SW480 (cell line): ENCODE measurements around the gene DGLUCY.
"Not testable (repeated sequence)": the region's sequence is repeated elsewhere in the genome, so short reads cannot be mapped to it uniquely, and the experiment has no call there.

Experiments
- DNase-seq: peaks from one replicate; pipeline ENCODE4 v3.0.0-alpha.2; 2016; ENCODE audit warnings: low spot score

Gene DGLUCY, protein sequence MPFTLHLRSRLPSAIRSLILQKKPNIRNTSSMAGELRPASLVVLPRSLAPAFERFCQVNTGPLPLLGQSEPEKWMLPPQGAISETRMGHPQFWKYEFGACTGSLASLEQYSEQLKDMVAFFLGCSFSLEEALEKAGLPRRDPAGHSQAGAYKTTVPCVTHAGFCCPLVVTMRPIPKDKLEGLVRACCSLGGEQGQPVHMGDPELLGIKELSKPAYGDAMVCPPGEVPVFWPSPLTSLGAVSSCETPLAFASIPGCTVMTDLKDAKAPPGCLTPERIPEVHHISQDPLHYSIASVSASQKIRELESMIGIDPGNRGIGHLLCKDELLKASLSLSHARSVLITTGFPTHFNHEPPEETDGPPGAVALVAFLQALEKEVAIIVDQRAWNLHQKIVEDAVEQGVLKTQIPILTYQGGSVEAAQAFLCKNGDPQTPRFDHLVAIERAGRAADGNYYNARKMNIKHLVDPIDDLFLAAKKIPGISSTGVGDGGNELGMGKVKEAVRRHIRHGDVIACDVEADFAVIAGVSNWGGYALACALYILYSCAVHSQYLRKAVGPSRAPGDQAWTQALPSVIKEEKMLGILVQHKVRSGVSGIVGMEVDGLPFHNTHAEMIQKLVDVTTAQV

GRCh38 chr14:91113829-91114078, at the start of gene DGLUCY:
Gene DGLUCY, plus strand, starts transcription at chr14:91114073. Its CDS starts 46,222 bp downstream, at chr14:91160295.
- DNase-seq: peak; percentile 81

DNA sequence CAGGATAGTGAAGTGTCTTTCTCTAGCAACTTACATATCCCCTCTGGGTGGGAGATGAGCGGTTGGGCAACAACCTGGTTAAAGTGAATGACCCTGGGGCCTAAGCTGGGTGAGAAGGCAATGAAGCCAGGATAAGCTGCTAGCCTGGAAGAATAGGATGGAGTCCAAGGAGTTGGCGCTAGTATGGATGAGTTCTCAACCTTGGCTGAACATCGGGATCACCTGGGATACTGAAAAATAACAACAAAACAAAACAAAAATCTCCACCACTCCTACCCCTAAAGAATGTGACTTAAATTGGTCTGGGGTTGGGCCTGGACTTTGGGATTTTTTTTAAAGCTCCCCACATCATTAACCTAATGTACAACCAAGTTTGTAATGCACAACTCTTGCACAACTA, 48.6 kb upstream of the DGLUCY start:
- DNase-seq: no peak

DNA sequence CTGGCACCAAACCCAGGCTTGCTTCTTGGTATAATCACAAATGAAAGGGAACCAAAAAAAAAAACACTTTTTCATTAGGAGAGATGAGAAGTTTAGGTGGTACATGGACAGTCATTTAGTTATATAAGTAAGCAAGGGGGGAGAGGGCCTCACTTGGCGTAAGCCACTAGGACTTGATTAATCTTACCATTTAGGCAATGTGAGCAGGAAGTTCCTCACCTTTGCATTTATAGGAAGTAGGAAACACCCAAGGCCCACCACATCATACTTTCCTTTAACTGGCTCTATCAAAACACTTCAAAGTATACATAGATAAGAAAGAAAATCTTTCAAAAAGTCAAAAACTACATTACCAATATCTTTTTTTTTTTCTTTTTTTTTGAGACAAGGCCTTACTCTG, 46.7 kb upstream of the DGLUCY start:
- DNase-seq: no peak

DNA sequence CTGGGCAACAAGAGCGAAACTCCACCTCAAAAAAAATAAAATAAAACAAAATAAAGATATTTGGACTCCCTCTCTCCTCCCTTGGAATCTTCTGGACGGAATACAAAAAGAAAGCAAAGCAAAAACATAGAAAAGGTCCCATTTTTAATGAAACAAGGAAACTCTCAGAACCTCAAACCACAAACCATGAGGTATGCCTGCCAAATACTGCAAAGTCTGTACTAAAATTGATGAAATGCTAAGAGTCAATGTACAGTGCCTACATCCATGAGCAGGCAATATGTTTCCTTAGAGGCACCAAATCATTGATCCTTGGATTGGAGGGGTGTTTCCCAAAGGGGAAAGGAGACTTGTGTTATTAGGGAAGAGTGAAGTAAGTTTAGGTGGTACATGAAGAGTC, 45.2 kb upstream of the DGLUCY start:
- DNase-seq: no peak

GRCh38 chr14:91070572-91070971, 43.3 kb upstream of the DGLUCY start:
- no peak for DNase-seq

DNA sequence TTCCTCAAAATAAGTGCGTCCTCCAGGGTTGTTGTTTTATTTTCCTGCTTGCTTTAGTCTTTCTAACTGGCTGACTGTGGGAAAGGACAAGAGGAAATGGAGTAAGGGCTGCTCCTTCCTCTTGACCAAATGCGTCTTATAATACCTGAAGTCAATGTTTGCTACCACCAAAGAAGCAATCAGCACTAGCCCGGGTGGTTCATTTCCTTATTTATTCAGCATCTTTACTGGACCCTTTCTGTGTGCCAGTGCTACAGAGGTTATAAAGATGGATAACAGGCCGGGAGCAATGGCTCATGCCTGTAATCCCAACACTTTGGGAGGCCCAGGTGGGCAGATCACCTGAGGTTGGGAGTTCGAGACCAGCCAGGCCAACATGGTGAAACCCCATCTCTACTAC, 38.3 kb upstream of the DGLUCY start:
- DNase-seq: no peak

- no peak for DNase-seq
Observed at GRCh38 chr14:91078095-91078737, 35.7 kb upstream of the DGLUCY start.

DNA sequence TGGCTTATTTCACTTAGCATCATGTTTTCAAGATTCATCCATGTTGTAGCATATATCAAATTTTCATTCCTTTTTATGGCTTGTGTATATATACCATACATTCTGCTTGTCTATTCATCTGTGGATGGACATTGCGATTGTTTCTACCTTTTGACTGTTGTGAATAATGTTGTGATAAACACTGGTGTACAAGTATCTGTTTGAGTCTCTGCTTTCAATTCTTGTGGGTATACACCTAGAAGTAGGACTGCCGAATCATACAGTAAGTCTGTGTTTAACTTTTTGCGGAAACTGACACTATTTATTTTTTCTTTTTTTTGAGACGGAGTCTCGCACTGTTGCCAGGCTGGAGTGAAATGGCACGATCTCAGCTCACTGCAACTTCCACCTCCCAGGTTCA, 33.8 kb upstream of the DGLUCY start:
- no peak for DNase-seq

GRCh38 chr14:91082282-91082681, 31.6 kb upstream of the DGLUCY start:
- no peak for DNase-seq

GRCh38 chr14:91084516-91084915, 29.4 kb upstream of the DGLUCY start:
- DNase-seq: no peak

- not testable (repeated sequence) for DNase-seq
Observed at GRCh38 chr14:91087470-91087869, 26.4 kb upstream of the DGLUCY start.

DNA sequence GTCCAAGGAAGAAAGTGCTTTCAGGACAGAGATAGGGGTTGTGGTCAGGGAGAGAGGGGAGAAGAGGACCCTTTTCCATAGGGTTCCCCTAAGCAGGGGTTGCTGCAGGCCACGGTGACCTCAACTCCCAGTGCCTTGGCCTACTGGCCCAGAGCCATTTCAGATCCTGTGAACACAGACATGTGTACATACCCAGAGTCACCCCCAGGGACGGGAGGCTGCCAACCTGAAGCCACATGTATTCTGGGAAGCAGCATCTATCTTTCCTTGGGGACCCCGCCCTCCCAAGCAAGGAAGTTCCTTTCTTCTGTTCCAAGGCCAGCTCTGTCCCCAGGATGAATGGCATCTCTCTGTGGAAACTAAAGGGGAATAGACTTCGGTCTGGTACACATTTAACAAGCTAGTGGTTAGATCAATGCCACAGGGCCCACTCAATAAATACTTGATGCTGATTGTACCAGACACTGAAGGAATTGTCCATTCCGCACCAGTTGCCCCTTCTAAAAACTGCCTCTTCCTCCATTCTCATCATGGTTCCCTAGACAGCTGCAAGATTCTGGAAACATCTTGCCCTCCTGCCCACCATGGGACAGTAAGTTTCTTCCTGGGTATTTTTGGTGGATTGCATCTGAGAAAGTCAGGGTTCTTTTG, 25.2 kb upstream of the DGLUCY start:
- DNase-seq: no peak

DNA sequence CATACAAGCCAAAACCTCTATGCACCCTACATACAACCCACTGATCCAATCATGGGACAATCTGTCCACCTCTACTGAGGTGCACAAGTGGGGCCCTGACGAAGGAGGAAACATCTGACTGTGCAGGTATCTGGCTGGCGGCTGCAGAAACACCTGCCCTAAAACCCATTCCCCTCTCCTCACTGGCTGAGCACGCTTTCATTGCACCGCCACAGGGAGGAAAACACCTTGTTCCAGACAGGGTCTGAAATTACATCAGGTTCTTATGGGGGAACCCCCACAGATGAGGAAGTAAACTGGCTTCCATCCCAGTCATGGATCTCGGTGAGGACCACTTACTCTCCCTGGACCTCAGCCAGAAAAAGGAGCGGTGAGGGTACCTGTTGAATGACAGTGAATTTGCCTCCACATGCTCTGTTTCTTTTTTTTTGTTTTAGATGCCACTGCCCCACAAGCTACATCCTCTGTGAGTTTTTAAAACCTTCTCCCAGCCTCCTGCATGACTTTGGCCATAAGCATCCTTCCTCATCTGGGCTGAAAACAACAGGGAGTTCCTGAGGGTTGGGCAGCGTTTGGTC, 23.8 kb upstream of the DGLUCY start:
- DNase-seq: no peak

DNA sequence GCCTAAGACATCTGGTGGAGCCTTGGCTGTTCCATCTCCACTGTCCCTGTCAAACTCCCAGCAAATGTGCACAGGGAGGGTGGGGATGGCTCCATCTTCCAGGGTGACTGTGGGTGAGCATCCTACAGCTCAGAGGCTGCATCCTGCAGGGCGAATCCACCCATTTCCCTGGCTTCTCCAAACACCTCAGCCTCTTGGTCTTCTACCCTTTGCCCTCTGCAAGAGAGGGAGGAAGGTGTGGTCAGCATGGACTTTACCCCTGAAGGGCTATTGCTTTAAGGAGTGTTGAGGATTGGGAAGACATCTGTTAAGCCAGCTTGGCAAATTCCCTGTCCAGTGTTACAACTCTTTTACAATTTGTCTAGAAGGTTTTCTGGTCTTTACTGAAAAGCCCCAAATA, 23.1 kb upstream of the DGLUCY start:
- no peak for DNase-seq

DNA sequence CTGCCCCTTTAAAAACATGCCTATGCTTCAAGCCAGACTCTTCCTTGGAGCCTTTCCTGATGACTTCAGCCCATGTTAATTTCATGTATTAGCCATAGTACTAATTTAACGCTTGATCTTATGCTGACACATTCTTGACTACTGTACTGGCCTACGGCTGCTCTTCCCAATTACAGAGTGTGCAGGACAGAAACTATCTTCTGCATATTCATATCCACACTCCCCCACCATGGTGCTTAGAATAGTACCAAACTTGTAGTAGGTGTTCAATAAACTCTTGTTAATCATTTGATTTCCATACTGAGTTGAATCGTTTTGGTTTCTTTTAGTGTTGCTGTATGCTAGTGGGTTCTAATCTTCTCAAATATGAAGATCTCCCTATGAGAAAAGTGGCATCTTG, 21.8 kb upstream of the DGLUCY start:
- DNase-seq: no peak

DNA sequence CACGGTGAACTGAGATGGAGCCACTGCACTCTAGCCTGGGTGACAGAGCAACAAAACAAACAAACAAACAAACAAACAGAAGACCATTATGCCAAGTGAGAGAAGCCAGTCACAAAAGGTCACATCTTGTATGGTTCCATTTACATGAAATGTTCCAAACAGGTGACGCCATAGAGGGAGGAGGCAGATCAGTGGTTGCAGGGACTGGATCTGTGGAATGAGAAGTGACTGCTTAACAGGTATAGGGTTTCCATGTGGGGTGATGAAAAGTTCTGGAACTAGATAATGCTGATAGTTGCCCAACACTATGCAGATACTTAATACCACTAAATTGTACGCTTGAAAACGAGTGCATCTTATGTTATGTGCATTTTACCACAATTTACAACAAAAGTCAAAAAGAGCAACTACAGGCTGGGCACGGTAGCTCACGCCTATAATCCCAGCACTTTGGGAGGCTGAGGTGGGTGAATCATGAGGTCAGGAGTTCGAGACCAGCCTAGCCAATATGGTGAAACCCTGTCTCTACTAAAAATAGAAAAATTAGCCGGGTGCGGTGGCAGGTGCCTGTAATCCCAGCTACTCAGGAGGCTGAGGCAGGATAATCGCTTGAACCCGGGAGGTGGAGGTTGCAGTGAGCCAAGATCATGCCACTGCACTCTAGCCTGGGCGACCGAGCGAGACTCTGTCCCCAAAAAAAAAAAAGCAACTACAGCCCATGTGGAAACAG, 20.0 kb upstream of the DGLUCY start:
- not testable (repeated sequence) for DNase-seq

DNA sequence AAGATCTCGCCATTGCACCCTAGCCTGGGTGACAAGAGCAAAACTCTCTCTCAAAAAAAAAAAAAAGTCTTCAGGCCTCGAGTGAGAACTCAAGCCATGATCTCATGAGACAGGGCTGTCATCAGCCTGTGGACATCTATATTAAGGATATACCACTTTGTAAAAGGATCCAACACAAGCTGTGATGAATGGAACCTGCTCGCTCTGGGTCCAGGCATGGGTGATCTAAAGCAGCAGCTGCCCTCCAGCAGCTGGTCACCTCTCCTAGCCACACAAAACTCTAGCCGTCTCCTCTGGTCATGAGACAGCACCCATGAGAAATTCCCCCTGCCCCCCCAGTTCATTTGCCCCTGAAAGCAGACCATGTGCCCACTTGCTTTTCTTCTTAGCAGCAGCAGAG, 19.1 kb upstream of the DGLUCY start:
- DNase-seq: no peak

GRCh38 chr14:91095178-91095577, 18.7 kb upstream of the DGLUCY start:
- no peak for DNase-seq

DNA sequence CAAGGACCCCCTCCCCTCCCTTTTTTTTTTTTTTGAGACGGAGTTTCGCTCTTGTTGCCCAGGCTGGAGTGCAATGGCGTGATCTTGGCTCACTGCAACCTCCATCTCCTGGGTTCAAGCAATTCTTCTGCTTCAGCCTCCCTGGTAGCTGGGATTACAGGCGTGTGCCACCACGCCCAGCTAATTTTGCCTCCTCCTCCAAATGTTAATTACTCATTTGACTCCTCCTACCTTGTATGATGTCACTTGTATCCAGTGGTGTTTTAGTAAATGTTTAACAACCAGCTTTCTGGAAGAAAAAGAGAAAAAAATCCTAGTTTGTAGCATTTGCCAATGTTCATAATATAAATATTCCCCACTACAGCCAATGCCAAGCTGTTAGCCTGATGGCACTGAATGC, 16.2 kb upstream of the DGLUCY start:
- not testable (repeated sequence) for DNase-seq

DNA sequence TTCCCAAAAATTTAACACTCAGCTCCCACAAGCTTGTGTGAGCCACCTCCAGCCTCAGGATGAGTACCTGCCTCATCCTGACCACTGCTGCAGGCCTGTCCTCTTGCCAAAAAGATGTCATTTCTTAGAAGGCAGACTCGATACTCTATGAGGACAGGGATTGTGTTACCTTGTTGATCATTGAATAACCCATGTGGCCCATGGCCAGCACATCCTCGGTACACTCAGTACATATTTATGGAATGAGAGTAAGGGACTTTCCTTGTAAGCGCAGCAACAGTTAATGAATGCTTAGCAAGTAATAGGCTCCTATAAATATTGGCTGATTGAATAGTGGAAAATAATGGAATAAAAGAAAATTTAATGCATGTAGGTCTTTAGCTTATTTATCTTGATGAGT, 15.3 kb upstream of the DGLUCY start:
- no peak for DNase-seq

DNA sequence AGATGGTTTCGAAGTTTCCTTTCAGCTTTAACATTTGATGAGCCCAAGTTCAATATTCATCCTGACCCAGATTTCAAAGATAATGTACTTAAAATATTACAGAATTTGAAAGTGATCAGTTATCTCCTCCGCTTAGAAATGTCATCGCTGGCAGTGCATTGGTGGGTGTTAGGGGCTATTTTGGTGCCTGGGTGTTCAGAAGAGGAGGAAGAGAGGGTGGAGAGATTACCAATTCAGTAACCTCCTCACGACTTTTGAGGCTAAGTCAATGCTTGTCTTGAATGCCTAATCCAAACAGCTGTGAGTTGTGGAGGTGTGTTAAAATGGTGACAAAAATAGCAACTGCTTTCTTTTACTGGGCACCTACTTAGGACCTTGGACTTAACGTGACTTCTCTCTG, 13.8 kb upstream of the DGLUCY start:
- DNase-seq: no peak

- no peak for DNase-seq
Observed at GRCh38 chr14:91103116-91103515, 10.8 kb upstream of the DGLUCY start.
